ENCODE measurements around the gene MIEF2.

DNA sequence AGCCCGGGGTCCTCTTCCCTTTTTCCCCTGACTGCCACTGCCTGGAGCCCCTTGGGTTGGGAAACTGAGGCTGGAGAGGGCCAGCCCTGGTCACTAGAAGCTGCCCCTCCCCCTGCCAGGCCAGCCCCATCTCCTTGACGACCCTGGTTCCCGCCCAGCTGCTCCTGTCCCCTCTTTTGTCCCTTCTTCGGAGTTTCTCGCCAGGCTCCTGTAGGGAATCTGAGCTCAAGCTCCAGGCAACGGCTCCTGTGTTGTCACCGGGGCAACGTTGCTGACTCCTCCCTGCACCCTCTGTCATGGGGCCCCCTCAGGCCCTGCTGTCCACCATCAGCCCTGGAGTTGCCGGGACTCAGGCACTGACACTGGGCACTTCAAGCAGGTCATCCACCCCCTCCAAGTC lies 29.3 kb upstream of the MIEF2 start:
- TF ChIP-seq, protein P1, sequence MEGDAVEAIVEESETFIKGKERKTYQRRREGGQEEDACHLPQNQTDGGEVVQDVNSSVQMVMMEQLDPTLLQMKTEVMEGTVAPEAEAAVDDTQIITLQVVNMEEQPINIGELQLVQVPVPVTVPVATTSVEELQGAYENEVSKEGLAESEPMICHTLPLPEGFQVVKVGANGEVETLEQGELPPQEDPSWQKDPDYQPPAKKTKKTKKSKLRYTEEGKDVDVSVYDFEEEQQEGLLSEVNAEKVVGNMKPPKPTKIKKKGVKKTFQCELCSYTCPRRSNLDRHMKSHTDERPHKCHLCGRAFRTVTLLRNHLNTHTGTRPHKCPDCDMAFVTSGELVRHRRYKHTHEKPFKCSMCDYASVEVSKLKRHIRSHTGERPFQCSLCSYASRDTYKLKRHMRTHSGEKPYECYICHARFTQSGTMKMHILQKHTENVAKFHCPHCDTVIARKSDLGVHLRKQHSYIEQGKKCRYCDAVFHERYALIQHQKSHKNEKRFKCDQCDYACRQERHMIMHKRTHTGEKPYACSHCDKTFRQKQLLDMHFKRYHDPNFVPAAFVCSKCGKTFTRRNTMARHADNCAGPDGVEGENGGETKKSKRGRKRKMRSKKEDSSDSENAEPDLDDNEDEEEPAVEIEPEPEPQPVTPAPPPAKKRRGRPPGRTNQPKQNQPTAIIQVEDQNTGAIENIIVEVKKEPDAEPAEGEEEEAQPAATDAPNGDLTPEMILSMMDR (IDR thresholded peaks at IDR 0.05) = no peak
- TF ChIP-seq POLR2A (IDR thresholded peaks at IDR 0.05) = no peak
